ENCODE measurements around the gene GPR39.
"Not testable (repeated sequence)": the region's sequence is repeated elsewhere in the genome, so short reads cannot be mapped to it uniquely, and the experiment has no call there.

GPR39 gene

DNA sequence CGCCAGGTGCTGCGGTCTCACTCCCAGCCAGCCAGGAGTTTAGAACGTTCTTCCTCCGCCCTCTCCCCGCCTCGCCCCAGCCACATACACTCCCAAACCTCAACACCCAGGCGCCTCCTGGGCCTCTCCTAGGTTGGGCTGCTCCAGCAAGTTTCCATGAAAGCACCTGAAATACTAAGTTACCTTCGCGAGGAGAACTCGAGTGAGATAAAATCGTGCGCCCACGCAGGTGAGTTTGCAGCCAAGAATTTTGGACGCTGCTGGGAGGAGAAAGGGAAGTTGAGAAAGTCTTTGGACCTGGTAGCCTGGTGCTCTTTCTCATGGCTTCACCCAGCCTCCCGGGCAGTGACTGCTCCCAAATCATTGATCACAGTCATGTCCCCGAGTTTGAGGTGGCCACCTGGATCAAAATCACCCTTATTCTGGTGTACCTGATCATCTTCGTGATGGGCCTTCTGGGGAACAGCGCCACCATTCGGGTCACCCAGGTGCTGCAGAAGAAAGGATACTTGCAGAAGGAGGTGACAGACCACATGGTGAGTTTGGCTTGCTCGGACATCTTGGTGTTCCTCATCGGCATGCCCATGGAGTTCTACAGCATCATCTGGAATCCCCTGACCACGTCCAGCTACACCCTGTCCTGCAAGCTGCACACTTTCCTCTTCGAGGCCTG, at the start of gene GPR39:
Gene GPR39 (plus strand): TSS at position 83 of the 673 bp plus-strand sequence.
- no peak for DNase-seq (ENCODE audit: low spot score)

DNA sequence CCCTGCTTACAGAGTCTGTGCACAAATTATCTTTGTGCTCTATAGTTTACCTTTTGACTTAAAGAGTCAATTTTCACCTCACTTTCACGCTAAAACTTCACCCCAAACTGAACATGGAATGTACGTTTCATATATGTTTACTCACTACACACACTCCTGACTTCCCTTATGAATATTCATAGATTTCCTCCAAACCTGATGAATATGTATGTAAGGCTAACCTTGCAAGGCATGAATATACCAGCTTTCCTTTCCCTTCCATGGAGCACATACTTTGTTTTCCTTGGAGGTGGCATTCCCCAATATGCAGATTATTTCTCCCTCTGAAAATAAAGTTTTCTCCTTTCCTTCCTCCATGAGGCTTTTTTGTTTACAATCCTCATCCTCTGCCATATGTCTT, 48.4 kb upstream of the GPR39 start:
- no peak for DNase-seq (ENCODE audit: low spot score)

DNA sequence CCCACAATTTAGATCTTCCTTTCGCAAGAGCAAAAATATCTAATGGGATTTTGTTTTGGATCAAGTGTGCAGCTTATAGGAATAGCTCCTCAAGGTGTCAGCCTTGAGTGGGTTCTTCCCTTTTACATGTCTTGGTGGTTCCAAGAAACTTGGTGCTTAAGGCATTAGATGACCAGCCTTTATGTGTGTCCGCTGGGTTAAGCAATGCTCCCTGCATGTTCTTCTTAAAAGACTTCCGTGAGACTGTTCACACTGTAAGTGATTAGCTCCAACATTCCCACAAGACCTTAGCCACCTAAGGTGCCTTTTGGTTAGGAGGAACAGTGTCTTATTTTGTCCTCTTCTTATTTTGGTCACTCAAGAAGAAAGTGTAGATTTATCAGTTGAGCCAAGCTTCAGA, 44.3 kb upstream of the GPR39 start:
- no peak for DNase-seq (ENCODE audit: low spot score)

DNA sequence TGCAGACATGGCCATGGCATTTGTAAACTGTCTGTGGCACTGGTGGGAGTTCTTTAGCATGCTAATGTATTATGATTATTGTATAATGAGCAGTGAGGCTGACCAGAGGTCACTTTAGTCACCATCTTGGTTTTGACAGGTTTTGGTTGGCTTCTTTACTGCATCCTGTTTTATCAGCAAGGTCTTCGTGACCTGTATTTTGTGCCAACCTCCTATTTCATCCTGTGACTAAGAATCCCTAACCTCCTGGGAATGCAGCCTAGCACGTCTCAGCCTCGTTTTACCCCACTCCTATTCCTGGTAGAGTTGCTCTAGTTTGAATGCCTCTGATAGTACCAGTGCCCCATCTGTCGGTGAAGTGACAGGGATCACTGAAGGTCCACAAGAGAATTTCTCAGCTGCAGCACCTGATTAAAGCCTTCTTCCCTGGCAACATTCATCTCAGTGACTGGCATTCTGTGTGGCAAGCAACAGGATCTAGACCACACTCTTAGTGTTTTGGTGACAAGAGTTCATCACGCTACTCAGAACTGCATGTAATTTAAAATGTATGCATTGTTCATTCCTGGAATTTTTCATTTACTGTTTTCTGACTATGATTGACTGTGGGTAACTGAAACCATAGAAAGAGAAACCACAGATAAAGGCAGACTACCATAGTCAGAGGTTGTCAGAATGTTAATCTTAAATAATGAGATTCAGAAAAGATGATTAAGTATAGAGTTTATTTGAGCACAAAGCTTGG, 43.0 kb upstream of the GPR39 start:
- DNase-seq (ENCODE audit: low spot score): no peak

DNA sequence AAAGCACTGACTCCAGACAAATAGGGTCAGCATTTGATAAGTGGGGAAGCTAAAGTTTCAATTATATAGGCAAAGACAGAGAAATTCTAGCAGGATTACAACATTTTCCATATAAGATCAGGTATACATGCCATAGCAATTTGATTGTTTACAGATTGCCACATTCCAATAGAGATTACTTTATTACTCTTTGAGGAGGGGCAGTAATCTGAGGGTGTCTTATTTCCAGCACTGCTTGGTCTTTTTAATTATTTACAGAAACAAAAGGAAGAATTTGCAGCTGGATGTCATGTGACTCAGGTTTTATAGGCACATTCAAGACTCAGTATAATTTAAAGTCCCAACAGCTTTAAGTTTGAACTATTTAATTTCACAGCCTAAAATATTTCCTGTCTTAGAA, 42.5 kb upstream of the GPR39 start:
- no peak for DNase-seq (ENCODE audit: low spot score)

DNA sequence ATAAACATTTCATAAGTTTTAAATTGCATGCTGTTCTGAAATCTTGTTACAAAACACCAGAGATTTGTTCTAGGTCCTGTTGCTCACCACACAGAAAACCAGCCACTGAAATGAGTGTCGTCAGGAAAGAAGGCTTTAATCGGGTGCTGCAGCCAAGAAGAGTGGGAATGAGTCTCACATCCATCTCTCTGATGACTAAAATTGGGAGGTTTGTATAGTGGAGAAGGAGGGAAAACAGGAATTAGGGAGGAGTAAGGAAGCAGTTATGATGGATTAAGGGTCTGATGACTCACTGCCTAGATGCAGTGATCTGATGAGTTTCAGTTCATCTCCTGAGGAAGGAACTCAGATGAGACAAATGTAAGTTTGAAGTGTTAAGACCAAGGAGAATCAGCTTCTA, 42.1 kb upstream of the GPR39 start:
- DNase-seq (ENCODE audit: low spot score): no peak

DNA sequence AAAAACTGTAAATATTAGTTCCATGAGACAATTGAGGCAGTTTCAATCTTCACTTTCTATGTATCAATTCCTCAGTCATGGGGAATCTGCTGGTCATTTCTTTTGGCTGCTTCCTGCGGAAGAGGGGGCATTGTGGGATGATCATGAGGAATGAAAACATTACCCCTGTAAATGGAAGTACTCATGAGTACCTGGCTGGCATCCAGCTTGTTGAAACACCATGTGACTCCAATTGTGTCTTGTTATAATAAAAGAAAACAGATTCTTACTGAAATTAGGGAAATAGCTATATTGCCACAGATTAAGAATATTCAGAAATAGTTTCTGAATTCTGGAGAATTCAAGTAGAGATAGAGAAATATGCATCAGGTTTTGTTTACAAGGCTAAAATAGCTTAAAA, 41.6 kb upstream of the GPR39 start:
- no peak for DNase-seq (ENCODE audit: low spot score)

DNA sequence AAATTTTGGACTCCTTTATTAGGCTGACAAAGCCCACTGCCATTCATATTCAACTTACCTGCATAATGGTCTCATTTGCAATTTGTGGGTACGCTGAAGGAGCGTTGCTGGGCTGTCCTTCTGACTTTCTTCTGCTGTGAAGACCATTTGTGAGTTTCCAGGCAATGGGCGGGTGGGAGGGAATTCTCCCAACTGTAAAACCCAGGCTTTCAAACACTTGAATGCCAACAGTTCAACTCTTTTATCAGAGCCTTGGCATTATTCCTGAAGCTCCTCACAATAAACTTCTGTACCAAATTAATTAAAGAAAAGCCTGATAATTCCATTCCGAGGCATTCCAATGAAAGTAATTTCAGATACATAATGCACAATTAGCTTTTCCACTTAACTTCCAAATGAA, 35.2 kb upstream of the GPR39 start:
- no peak for DNase-seq (ENCODE audit: low spot score)

DNA sequence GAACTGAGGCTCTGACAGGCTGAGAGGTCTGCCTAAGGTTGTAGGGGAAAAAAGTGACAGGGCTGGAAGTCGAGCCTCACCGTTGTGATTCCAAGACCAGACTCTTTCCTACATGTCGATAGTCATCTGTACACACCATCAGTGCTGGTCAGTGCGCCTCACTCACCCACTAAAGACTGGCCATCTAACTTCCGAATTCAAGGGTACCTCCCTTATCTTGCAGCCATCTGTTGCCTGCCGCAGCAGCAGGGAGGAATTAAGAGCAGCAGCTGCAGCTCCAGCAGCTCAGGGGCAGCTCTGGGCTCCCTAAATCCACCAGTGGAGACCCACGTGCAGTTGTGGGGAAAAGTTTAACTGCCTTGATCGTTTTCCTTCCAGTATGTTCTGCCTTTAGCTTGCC, 32.6 kb upstream of the GPR39 start:
- no peak for DNase-seq (ENCODE audit: low spot score)

DNA sequence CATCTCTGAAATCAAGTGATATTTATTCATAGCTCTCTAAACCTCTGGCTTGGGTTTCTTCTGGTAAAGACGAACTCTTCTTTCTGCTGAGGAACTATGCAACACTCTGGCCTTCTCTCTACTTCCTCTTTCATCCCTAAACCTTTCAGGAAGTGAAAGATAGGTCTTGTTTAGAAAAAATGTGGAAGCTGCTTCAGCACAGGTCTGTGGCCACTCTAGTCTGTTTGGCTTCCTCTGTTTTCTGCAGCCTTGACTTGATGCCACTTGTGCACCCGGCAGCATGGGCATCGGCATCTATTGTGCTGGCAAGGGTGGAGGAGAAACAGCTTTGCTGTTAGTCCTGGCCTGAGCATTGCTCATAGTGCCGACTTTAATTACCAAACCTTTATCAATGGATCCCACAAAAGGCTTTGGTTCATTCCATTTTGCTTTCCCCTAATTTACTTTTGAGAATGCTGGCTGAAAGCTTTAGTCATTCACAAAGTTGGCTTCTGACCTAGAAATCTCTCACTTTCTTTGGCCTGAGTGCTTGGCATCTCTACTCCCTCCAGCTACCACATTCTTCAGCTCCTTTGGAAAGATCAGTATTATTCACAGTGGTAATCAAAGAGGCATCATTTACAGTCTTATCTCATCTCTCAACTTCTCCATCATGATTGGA, 32.0 kb upstream of the GPR39 start:
- no peak for DNase-seq (ENCODE audit: low spot score)

DNA sequence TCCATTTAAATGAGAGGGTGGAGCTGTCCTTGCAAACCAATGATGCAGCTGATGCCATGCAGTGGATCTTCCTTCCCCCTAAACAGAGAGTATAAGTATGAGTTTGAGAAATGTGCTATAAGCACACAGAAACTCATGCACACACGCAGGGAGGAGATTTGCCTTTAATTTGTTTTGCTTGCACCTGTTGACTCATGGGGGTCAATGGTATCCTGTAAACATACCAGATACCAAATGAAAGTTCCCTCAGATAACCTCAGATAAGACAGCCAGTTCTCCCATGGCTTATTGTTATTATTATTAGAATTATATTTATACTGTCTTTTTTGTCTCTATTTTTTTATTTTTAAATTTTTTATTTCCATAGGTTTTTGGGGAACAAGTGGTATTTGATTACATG, 29.5 kb upstream of the GPR39 start:
- DNase-seq (ENCODE audit: low spot score): no peak

DNA sequence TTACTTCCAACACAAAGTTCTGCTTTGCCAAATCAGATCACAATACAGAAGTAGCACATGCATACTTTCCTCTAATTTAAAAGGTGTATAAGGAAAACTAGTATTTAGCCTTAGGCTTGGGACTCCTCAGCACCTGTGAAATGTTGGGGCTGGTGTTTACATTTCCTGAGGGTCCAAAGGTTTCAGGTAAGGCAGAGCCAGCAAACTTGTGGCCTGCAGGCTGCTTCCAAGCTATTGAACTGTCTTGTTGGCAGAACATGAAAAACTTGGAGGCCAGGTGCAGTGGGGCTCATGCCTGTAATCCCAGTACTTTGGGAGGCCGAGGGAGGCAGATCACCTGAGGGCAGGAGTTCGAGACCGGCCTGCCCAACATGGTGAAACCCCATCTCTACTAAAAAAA, 26.5 kb upstream of the GPR39 start:
- DNase-seq (ENCODE audit: low spot score): no peak

DNA sequence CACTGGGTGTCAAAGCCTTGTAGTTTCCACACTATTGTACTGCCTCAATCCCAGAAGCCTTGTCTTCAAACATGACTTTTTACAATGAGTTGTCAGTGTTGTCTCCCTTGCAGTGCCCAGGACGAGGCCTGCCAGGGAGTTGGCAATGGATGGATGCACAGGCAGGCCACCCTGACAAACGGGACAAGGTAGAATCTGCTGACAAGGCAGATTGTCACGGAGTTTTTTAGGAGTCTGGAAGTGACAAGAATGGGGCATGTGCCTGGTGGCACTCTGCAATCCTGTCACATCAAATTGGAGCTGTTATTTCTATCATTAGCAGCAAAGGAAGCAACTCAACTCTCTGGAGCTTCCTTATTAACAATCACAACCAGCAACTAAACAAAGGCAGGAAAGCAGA, 25.2 kb upstream of the GPR39 start:
- no peak for DNase-seq (ENCODE audit: low spot score)

DNA sequence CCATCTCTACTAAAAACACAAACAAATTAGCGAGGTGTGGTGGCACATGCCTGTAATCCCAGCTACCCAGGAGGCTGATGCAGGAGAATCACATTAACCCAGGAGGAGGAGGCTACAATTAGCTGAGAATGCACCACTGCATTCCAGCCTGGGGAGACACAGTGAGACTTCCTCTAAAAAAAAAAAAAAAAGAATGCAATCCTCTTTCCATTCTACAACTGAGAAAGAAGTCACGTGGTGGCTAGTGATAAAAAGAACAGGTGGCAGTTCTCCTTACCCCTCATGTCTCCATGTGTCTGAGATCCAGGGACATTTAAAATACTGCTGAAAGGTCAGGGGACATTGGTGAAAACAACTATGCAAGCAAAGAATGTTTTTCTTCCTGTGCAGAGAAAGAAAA, 24.4 kb upstream of the GPR39 start:
- no peak for DNase-seq (ENCODE audit: low spot score)

DNA sequence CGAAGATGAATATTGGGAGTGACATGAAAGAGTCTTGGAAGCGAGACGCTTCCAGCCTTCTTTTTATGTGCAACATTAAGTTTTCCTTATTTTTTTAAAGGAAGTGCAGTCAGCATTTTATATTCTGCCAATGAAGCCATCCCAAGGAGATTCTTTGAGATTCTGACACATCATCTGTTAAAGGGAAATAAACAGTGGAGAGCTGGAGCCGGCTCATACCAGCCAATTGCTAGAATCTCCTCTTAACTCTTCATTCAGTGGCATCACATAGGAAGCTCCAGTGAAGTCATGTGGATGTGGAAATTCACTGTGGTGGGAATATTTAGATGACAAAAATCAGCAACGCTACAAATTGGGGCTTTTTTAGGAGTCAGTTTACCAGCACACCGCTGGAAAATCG, 23.7 kb upstream of the GPR39 start:
- no peak for DNase-seq (ENCODE audit: low spot score)

DNA sequence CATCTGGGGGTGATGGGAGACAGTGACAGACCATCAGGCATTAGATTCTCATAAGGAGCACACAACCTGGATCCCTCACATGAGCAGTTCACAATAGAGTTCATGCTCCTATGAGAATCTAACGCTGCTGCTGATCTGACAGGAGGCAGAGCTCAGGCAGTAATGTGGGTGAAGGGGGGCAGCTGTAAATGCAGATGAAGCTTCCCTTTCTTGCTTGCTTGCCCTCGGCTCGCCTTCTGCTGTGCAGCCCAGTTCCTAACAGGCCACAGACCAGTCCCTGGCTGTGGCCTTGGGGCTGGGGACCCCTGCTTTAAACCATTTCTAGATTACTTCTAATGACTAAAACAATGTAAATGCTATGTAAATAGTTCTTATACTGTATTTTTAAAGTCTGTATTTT, 19.6 kb upstream of the GPR39 start:
- DNase-seq (ENCODE audit: low spot score): not testable (repeated sequence)

DNA sequence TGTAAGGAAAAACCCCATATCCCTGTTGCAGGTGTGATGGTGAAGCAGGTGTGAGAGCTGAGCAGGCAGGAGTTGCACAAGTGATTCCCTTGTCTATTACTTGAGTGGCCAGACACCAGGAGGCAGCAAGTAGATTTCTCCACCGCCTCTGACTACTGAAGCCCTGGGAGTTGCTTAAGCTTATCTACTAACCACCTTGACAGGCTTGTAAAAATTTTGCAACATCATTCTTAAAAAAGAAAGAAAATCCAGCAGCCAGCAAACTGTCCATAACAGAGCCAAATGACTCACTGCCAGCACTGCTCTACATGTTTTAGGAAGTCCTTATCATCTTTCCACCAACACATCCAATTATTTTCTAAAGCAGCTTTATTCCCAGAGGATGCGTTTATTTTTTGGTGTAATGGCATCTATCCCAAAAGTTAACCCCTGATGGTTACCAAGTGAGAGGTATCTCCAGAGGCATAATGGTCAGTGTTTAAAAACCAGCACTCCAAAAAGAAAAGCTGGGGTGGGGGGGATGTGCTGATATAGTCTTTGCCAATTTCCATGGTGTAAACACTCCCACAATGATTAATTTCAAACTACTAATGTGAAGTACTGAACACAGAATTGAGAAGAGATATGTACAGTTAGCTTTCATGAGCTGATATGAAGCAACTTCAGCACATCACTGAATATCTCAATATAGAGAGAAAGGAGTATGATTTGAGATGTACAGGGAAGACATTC, 16.3 kb upstream of the GPR39 start:
- DNase-seq (ENCODE audit: low spot score): peak; percentile 22

DNA sequence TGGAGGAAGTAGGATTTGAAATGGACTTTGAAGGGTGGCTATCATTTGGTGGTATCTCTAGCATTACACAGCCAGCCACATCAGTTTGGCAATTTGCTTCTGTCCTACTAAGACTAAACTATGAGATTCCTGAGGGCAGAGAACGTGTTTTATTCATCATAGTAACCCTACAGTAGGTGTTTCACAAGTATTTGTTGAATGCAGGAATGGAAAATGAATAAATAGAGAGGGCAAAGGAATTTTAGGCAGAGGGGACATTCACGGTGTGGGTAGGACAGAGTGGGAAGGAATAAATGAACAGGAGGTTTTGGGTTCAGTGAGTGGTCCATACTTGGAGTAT, 15.7 kb upstream of the GPR39 start:
- DNase-seq (ENCODE audit: low spot score): no peak

DNA sequence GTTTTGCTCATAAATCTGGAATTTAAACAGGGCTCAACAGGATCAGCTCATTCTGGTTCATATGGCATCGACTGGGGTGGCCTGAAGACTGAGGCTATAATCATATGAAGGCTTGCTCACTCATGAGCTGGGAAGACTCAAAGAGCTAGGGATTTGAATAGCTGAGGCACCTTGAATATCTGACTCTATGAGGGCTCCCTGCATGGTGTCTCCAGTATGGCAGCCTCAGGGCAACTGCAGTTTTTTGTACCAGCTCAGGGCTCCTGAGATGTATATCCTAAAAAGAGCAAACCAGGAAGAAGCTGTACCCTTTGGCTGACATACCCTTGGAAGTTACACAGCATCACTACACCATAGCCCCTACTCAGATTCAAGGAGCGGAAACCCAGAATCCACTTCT, 15.3 kb upstream of the GPR39 start:
- DNase-seq (ENCODE audit: low spot score): no peak

DNA sequence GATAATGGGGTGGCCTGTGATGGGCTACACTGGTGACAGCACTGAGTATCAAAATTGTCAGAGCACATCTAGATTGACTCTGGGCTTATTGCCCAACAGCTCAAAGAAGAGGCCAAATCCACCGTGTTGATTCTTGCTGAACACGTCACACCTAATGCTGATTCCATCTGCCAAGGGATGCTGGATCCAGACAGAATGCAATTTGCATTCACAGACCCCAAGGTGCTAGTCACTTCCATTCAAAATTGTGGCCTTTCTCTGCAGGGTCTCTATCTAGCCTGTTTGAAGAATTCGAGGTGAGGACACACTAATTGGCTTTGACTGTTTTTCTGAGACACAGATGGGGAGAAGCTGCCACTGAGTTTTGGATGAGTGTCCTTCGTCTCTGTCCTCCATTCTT, 13.5 kb upstream of the GPR39 start:
- no peak for DNase-seq (ENCODE audit: low spot score)

DNA sequence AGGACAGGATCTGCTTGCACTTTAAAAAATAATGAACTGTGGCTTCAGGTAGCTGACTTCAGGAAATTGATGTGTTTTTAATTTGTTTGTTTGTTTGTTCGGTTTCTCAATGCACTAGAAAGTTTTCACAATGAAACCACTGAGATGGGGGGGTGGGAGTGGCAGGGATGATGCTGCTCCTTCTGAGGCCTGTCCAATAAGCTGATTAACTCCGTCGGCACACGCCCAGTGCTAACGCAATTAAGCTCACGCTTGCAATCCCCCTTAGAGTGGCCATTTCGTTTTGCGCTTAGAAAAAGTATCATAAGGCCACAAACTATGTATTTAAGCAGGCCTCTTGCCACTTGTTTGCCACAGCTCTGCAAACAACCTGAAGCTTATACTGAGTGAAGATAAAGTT, 12.5 kb upstream of the GPR39 start:
- no peak for DNase-seq (ENCODE audit: low spot score)

DNA sequence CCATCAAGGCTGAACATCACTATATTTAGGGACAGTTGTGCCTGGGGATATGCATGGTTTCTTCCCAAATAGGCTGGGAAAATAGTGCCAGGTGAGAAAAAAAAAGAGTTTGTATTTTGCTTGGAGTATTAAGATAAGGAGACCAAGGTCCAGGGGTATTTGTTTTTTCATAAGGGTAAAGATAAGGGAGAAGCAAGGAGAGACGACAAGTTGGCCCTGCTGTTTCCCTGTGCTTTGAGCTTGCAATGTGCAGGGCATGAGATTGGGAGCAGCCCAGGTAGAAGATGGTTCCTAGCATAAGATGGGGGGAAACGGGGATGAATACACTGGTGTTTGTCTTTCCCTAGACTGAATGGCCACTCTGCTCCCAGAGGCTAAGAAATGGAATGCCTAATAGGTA, 8.8 kb upstream of the GPR39 start:
- DNase-seq (ENCODE audit: low spot score): no peak

DNA sequence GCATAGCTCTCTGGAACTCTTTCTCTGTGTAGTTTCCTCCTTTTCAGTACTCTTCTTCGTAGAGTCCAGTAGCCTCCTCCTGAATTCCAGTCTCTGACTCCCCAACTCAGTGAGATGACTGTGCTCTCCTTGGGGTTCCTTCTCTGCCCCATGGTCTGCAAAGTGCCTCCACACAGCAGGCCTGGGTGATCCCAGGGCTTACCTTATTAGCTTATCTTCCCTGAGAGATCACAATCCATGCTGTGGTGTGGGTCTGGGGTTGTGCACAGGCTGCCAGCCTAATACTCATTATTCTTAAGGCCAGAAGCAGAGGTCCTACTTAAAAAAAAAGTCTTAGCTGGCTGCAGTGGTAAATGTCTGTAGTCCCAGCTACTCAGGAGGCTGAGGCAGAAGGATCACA, 4.6 kb upstream of the GPR39 start:
- DNase-seq (ENCODE audit: low spot score): no peak

Data from GM03348 (cell line).